Keratinocyte (primary cell): ENCODE measurements around the gene MYH7B. TPM values are rescaled to one million over a fixed set of nuclear protein-coding genes. Genes with fewer than 3 reads are reported as not detected.

Experiments used
- DNase-seq: peaks from one replicate; pipeline ENCODE4 v3.0.0-alpha.2; 2011; ENCODE audit warnings: low read depth, missing footprints, low spot score
- FAIRE-seq: peaks from 2 replicates; lab custom pipeline; 2011; peaks lifted over from hg19 to GRCh38; lab: Jason Lieb, UNC
- H2AFZ ChIP-seq: 2 replicates; pipeline ENCODE4 v1.6.0; 2012; ENCODE audit warnings: low read length, control low read depth, inconsistent platforms; ENCODE audit not compliant: control insufficient read depth
- H3K27ac ChIP-seq: 2 replicates; pipeline ENCODE4 v1.5.1; 2011; ENCODE audit warnings: low read length; ENCODE audit not compliant: control insufficient read depth, insufficient read depth
- H3K27me3 ChIP-seq: 3 replicates; pipeline ENCODE4 v1.6.0; 2011; ENCODE audit warnings: low read length; ENCODE audit not compliant: control insufficient read depth, insufficient read depth; ENCODE audit errors: extremely low read depth
- H3K36me3 ChIP-seq, 2 experiments: 2 replicates in 1 of 2; 3 replicates in 1 of 2; pipeline ENCODE4 v1.5.1; 2011; ENCODE audit warnings: low read length in 2 of 2, mild to moderate bottlenecking in 1 of 2; ENCODE audit not compliant: control insufficient read depth in 2 of 2, insufficient read depth in 2 of 2; ENCODE audit errors: extremely low read depth in 1 of 2
- H3K4me1 ChIP-seq: 3 replicates; pipeline ENCODE4 v1.5.1; 2011; ENCODE audit warnings: low read length; ENCODE audit not compliant: control insufficient read depth, insufficient read depth; ENCODE audit errors: extremely low read depth
- H3K4me2 ChIP-seq: 3 replicates; pipeline ENCODE4 v1.6.0; 2011; ENCODE audit warnings: low read depth, low read length; ENCODE audit not compliant: control insufficient read depth, insufficient read depth; ENCODE audit errors: extremely low read depth
- H3K4me3 ChIP-seq, 3 experiments: fragments of 200-600 bp in 1 of 3; sonication (generic) in 1 of 3; 2 replicates in 2 of 3; 3 replicates in 1 of 3; pipeline ENCODE4 v1.5.1; 2011 to 2016; ENCODE audit warnings: low read length in 3 of 3, mild to moderate bottlenecking in 3 of 3, control low read depth in 2 of 3, inconsistent platforms in 1 of 3, low read depth in 1 of 3, mixed read lengths in 1 of 3, mixed run types in 1 of 3, moderate library complexity in 1 of 3; ENCODE audit not compliant: control insufficient read depth in 2 of 3, insufficient read depth in 2 of 3; ENCODE audit errors: extremely low read depth in 1 of 3
- H3K79me2 ChIP-seq: 2 replicates; pipeline ENCODE4 v1.6.0; 2012; ENCODE audit warnings: low read length; ENCODE audit not compliant: control insufficient read depth, insufficient read depth
- H3K9ac ChIP-seq: 3 replicates; pipeline ENCODE4 v1.6.0; 2011; ENCODE audit warnings: low read length; ENCODE audit not compliant: control insufficient read depth, insufficient read depth; ENCODE audit errors: extremely low read depth
- H3K9me1 ChIP-seq: 3 replicates; pipeline ENCODE4 v1.6.0; 2011; ENCODE audit warnings: low read length; ENCODE audit not compliant: control insufficient read depth, insufficient read depth; ENCODE audit errors: extremely low read depth
- H3K9me3 ChIP-seq: 2 replicates; pipeline ENCODE4 v1.5.1; 2012; ENCODE audit warnings: low read depth, low read length; ENCODE audit not compliant: control insufficient read depth
- H4K20me1 ChIP-seq: 3 replicates; pipeline ENCODE4 v1.6.0; 2011; ENCODE audit warnings: low read length; ENCODE audit not compliant: control insufficient read depth, insufficient read depth; ENCODE audit errors: extremely low read depth
- EZH2 ChIP-seq: IDR thresholded peaks from one replicate; pipeline ENCODE4 v1.6.1; 2012; ENCODE audit warnings: inconsistent platforms, mild to moderate bottlenecking, low read length, moderate library complexity
- dilution Hi-C: fragments of 300-500 bp; cut with MboI; formaldehyde crosslinking; loops from one replicate; pipeline ENCODE4 v1.7.0; 2020; ENCODE audit warnings: low sequenced_read_pairs; ENCODE audit not compliant: extremely low pct_ligation_motif_present
- polyA plus RNA-seq, 5 experiments: library from polyadenylated mRNA; depleted of rRNA in 3 of 5; stranded (reverse) in 3 of 5; stranded (forward) in 1 of 5; unstranded in 1 of 5; fragments of >200 nt; gene quantifications; 1 replicate in 1 of 5; 2 replicates in 3 of 5; 3 replicates in 1 of 5; pipeline versions ENCODE4 v1.2.1 to v1.2.3, GENCODE V29; 2011 to 2012; ENCODE audit warnings: missing spikeins in 2 of 5, low read depth in 1 of 5, low replicate concordance in 1 of 5
- TF ChIP-seq, protein P1 (sequence below), 3 experiments: IDR thresholded peaks in 1 of 3; conservative IDR thresholded peaks in 1 of 3; optimal IDR thresholded peaks in 1 of 3; 2 replicates in 2 of 3; 3 replicates in 1 of 3; pipeline versions ENCODE3 to v1.5.1; 2011; ENCODE audit warnings: low read length in 3 of 3, mild to moderate bottlenecking in 3 of 3, moderate library complexity in 2 of 3, control low read depth in 1 of 3, inconsistent platforms in 1 of 3; ENCODE audit not compliant: insufficient read depth in 2 of 3; ENCODE audit errors: extremely low read depth in 1 of 3

The MYH7B gene
- polyA plus RNA-seq, 1 donor (not counting 4 experiments of a cell fraction or from before 2014, with no cell fraction given) = 0.01 TPM

DNA sequence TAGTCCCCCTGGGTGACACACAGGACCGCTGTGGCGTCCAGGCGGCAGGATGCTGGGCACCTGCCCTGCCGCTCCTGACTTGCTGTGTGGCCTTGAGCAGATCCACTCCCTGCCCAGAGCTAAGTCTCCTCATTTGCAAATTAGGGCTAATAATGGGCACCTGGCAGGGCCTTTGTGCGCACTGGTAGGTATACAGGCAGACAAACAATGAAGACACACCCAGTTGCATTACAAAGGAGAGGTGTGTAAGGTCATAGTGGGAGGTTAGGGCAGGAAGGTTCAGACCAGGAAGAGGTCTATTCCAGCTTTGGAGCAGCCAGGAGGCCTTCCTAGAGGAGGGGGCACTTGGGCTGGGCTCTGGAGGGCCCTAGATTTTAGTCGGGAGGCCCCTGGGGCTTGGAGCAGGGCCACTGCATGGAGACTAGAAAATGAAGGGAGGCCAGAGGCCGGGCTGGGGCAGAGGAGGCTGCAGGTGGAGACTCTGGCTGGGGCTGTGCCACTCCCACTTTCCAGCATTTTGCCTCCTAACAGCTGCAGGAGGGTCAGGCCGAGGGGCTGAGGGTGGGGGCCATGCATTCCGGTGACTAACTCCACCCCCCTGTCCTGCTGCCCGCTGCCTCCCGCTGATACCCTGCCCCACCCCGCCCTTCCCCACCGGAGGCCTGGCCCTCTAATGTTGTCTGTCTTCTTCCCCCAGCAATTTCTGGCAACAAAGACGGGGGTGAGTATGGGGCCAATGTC is 28.5 kb downstream of the MYH7B start:
- TF ChIP-seq EZH2 = no peak
- TF ChIP-seq, protein P1, sequence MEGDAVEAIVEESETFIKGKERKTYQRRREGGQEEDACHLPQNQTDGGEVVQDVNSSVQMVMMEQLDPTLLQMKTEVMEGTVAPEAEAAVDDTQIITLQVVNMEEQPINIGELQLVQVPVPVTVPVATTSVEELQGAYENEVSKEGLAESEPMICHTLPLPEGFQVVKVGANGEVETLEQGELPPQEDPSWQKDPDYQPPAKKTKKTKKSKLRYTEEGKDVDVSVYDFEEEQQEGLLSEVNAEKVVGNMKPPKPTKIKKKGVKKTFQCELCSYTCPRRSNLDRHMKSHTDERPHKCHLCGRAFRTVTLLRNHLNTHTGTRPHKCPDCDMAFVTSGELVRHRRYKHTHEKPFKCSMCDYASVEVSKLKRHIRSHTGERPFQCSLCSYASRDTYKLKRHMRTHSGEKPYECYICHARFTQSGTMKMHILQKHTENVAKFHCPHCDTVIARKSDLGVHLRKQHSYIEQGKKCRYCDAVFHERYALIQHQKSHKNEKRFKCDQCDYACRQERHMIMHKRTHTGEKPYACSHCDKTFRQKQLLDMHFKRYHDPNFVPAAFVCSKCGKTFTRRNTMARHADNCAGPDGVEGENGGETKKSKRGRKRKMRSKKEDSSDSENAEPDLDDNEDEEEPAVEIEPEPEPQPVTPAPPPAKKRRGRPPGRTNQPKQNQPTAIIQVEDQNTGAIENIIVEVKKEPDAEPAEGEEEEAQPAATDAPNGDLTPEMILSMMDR (optimal IDR thresholded peaks at IDR 0.05 in 1 of 3, IDR thresholded peaks at IDR 0.05 in 1 of 3, conservative IDR thresholded peaks at IDR 0.05 in 1 of 3; ENCODE audit: extremely low read depth in 1 of 3, insufficient read depth in 2 of 3, low read length in 3 of 3) = no peak
- DNase-seq (no peak), FAIRE-seq (no peak)
- no peaks in the 10 kb centered on the region for H3K36me3 ChIP-seq
- no peaks in the 10 kb centered on the region for H3K4me1 ChIP-seq
- no peak overlapping the region for H3K4me3 ChIP-seq
- H2AFZ ChIP-seq = no peak overlapping the region
- H3K4me2 ChIP-seq = no peak overlapping the region
- no peaks in the 10 kb centered on the region for H3K79me2 ChIP-seq
- no peaks in the 10 kb centered on the region for H3K9me3 ChIP-seq
- H4K20me1 ChIP-seq = no peaks in the 10 kb centered on the region
- no peak overlapping the region for H3K27ac ChIP-seq
- no peaks in the 10 kb centered on the region for H3K9me1 ChIP-seq
- dilution Hi-C loops = no loop called here
- H3K9ac ChIP-seq = no peak overlapping the region
- H3K27me3 ChIP-seq = peaks cover 24% of the 10 kb centered on the region

DNA sequence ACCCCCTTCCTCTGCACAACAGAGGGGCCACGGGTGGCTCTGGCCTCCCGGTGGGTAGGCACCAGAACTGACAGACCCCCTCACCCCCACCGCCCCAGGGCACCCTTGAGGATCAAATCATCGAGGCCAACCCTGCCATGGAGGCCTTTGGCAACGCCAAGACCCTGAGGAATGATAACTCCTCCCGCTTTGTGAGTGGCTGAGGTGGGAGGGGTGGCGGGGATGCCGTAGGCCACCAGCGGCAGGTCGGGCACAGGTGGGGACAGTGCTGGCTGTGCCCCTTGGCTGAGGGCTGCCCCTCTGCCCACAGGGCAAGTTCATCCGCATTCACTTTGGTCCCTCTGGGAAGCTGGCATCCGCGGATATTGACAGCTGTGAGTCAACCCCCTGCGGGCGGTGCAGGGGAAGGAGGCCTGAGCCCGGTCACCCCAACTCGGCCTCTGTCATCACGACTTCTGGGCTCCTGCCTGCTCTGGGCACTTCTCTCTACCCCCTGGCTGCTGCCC is 29.1 kb downstream of the MYH7B start:
- TF ChIP-seq EZH2 = no peak
- TF ChIP-seq, protein P1 (optimal IDR thresholded peaks at IDR 0.05 in 1 of 3, IDR thresholded peaks at IDR 0.05 in 1 of 3, conservative IDR thresholded peaks at IDR 0.05 in 1 of 3; ENCODE audit: extremely low read depth in 1 of 3, insufficient read depth in 2 of 3, low read length in 3 of 3) = no peak
- H3K4me3 ChIP-seq = no peak overlapping the region
- H3K9ac ChIP-seq = no peak overlapping the region
- no peak overlapping the region for H3K4me2 ChIP-seq
- H3K9me1 ChIP-seq = no peaks in the 10 kb centered on the region
- no peaks in the 10 kb centered on the region for H4K20me1 ChIP-seq
- H3K36me3 ChIP-seq = no peaks in the 10 kb centered on the region
- dilution Hi-C loops = no loop called here
- peaks cover 24% of the 10 kb centered on the region for H3K27me3 ChIP-seq
- no peaks in the 10 kb centered on the region for H3K79me2 ChIP-seq
- FAIRE-seq (no peak), DNase-seq (no peak)
- no peak overlapping the region for H2AFZ ChIP-seq
- H3K9me3 ChIP-seq = no peaks in the 10 kb centered on the region
- H3K4me1 ChIP-seq = no peaks in the 10 kb centered on the region
- no peak overlapping the region for H3K27ac ChIP-seq
